SK-N-SH treated with all-trans-retinoic acid at 6 μM for 48 hours (cell line): ENCODE results near the gene WAC.

Source experiments
- GLIS3 ChIP-seq: fragments of 250-450 bp; sonication (Bioruptor Pico); IDR thresholded peaks from 2 replicates; pipeline ENCODE4 v1.5.0; 2020; ENCODE audit warnings: mild to moderate bottlenecking, moderate library complexity
- TOX ChIP-seq: fragments of 250-450 bp; sonication (Bioruptor Pico); IDR thresholded peaks from 2 replicates; pipeline ENCODE4 v1.8.0; 2021; ENCODE audit warnings: mild to moderate bottlenecking, moderate library complexity, borderline replicate concordance
- TF ChIP-seq, protein P1 (sequence below): fragments of 250-450 bp; sonication (Bioruptor Pico); IDR thresholded peaks from 2 replicates; pipeline ENCODE4 v1.5.0; 2020; ENCODE audit warnings: mild to moderate bottlenecking, moderate library complexity

DNA sequence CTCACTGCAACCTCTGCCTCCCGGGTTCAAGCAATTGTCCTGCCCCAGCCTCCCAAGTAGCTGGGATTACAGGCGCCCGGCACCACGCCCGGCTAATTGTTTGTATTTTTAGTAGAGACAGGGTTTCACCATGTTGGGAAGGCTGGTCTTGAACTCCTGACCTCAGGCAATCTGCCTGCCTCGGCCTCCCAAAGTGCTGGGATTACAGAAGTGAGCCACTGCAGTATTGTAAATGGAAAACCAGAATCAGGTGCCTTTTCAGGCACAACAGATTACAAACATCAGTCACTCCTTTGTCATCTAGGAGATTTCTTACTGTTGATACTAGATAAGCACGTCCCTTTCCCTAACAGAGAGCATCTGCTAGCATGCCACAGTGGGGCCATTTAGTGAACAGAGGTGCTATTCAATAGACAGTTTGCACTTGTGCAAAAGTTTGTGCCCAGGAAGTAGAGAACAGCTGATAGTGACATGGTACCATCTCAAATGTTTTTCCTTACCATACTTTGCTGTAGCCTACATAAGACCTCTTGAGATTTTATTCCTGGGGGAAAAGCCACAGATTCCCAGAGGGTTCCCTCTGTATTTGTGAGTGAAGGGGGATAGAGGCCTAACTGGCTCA lies 24.5 kb upstream of the WAC start:
- no peak for TF ChIP-seq TOX (CRISPR knock-in tag)
- TF ChIP-seq, protein P1, sequence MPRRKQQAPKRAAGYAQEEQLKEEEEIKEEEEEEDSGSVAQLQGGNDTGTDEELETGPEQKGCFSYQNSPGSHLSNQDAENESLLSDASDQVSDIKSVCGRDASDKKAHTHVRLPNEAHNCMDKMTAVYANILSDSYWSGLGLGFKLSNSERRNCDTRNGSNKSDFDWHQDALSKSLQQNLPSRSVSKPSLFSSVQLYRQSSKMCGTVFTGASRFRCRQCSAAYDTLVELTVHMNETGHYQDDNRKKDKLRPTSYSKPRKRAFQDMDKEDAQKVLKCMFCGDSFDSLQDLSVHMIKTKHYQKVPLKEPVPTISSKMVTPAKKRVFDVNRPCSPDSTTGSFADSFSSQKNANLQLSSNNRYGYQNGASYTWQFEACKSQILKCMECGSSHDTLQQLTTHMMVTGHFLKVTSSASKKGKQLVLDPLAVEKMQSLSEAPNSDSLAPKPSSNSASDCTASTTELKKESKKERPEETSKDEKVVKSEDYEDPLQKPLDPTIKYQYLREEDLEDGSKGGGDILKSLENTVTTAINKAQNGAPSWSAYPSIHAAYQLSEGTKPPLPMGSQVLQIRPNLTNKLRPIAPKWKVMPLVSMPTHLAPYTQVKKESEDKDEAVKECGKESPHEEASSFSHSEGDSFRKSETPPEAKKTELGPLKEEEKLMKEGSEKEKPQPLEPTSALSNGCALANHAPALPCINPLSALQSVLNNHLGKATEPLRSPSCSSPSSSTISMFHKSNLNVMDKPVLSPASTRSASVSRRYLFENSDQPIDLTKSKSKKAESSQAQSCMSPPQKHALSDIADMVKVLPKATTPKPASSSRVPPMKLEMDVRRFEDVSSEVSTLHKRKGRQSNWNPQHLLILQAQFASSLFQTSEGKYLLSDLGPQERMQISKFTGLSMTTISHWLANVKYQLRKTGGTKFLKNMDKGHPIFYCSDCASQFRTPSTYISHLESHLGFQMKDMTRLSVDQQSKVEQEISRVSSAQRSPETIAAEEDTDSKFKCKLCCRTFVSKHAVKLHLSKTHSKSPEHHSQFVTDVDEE (CRISPR knock-in tag) = no peak
- no peak for TF ChIP-seq GLIS3 (CRISPR knock-in tag)
